GM04503 (cell line): ENCODE results near the gene NOG.

Experiments
- DNase-seq: peaks from one replicate; pipeline ENCODE4 v3.0.0-alpha.2; 2012; ENCODE audit warnings: low read depth

Gene NOG

GRCh38 chr17:56597495-56597990, 4.0 kb downstream of the NOG start:
- DNase-seq: no peak

DNA sequence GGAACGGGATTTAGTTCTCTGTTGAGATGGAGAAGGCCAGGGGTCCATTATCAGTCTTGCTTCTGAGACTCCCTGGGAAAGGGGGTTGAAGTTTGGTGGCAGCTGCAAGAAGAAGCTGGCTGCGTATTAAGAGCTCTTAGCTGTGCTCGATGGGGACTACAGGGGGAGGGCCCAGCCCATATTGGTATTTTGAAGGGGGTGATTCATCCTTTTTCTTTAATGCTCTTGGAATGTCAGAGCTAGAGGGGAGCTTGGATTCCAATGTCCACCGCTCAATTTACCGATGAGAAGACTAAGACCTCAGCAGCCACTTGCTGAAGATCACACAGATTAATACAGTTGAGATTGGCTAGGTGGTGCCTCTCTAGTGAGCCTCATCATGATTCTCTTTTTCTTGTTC, 5.0 kb downstream of the NOG start:
- no peak for DNase-seq

GRCh38 chr17:56599088-56599487, 5.6 kb downstream of the NOG start:
- DNase-seq: no peak

- no peak for DNase-seq
Measured at GRCh38 chr17:56599566-56599965, 6.1 kb downstream of the NOG start.

GRCh38 chr17:56600256-56600655, 6.8 kb downstream of the NOG start:
- DNase-seq: no peak

DNA sequence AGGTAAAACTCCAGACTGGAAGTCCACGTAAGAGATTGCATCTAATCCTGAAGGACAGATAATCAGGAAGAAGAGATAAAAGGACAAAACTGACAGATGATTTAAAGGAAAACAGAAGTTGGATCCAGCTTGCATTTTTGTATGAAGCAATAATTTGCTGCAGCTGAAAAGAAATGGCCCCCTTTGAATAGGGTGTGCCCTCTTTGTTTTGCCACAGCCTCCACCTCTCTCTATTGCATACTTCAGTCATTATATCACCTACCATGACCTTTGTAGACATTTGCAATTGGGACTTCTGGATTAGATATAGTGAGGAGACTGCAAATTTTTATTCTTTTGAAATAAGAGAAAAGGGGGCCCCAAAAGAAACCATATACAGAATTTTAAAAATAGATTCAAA, 8.1 kb downstream of the NOG start:
- DNase-seq: no peak

DNA sequence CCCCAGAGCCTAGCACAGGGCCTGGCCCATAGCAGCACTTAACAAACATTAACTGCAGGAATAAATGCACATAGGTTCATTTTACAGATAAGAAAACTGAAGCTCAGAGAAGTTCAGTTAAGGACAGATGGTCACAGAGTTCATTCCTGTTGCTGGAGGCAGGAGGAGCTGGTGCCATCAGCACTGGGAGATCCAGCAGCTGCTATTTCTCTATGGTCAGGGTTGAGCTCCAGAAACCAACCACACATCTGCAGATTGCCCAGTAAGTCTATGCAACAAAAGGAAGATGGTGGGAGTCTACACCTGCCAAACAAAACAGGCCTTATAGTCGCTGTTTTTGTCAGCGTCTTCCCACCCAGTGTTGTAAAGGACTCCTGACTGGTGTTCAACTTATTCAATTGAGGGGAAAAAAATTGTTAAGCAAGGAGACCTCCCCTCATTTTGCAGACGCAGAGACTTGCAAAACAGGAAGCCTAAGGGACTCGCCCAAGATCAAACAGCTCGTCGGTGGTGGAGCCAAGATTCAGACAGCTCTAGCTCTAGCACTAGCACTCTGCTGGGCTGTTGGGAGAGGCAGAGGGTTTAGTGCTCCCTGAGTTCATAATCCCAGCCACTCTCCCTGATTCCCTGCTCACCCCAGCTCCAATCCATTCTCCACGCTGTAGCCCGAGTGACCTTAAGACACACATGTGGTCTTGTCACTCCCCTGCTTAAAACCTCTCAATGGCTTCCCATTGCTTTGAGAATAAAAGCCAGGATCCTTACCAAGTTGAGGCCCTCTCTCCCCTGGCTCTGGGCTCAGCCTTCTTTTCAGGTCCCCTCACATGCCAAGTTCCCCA, 9.0 kb downstream of the NOG start:
- DNase-seq: no peak

DNA sequence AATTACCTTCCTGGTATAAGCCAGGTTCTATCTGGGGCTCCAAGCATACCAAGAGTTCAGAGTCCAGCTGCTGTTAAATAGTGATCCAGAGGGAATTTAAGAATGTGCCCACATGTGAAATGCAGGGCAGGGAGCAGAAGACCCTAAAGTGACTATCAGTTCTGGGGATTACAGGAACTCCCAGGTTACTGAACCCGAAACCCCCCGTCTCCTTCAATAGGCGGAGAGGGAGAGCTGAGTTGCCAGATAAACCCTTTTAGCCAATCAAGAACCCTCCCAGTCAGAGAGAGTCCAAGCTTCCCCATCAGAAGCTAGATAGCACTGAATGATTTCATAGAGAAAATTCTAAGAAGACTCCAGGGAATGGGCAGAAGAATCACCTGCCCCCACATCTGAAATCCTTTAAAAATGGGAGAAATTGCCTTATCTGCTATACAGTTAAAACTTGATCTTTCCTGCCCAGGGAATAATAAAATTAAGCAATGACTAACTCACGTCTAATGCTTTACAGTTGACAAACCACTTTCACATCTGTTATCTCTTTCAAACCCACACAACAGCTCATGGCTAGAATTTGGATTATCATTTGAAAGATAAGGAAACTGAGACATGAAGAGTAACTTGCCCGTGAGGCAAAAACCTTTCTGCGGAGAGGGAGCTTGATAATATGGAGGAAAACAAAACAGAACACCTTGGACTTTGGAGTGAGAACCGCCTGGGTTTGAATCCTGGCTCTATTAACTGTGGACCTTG, 10.2 kb downstream of the NOG start:
- no peak for DNase-seq

- no peak for DNase-seq
Measured at GRCh38 chr17:56604691-56605290, 11.3 kb downstream of the NOG start.

DNA sequence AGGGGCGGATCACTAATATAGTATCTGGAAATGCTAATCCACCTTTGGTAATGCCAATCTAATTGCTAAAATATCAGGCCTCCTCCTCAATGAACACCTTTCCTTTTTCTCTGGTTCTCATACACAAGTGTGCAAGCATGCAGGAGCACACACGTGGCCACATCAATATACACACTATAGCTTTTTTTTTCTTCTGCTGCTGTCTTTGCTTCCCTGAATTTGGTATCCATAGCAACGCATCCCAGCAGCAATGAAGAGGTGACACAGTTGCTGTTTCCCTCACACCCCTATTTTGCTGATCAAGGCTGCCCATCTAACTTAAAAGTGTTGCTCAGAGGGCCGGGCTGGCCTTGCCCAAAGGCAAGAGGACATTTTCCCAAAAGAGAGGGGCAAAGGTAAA, 15.4 kb downstream of the NOG start:
- no peak for DNase-seq

- no peak for DNase-seq
Measured at GRCh38 chr17:56610321-56610720, 16.8 kb downstream of the NOG start.

DNA sequence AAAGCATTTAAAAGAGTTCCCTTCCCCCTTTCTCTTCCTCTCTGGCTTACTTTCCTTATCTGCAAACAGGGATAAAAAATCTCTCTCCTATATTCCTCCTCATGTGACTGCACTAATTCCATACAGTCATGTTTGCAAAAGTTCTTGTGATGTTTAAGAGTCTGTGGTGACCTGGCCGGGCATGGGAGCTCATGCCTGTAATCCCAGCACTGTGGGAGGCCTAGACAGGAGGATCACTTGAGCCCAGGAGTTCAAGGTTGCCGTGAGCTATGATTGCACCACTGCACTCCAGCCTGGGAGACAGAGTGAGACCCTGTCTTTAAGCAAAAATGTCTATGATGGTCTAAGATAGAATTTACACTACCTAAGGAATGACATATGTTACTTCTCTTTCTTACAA, 19.6 kb downstream of the NOG start:
- DNase-seq: no peak

DNA sequence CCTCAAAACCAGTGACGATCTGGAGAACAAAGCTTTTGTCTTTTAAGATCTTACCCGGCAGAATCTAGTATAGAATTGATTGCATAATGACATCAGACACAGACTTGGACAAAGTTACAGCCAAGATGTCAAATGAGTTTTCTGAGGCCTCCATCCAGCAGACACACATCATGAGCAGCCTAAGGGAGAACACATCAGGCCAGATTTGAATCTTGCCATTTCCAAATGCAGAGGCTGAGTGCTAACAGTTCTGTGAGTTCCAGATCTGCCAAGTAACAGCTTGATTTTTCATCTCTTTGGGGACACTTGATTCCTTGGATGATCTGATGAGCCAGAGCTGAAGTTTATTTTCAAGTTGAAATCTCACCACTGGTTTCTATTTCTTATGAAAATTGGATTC, 21.0 kb downstream of the NOG start:
- DNase-seq: no peak

GRCh38 chr17:56616239-56616638, 22.7 kb downstream of the NOG start:
- DNase-seq: no peak

DNA sequence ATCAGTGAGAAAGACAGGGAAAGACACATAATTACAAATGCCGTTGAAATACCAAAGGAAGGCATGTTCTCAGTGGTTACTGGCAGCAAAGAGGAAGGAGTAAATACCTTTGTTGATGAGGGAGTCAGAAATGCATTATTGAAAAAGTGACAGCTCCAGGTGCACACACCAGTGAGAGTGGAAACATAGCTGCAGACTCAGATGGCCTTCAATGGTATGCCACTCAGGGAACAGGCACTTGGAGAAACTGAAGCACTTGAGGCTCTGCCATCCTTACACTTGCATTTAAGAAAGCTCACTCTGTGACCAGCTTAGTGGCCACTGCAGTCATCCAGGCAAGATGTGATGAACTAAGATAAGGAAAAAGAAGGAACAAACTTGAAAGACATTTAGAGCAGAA, 29.9 kb downstream of the NOG start:
- DNase-seq: no peak

GRCh38 chr17:56624309-56624708, 30.8 kb downstream of the NOG start:
- DNase-seq: no peak

GRCh38 chr17:56624912-56625311, 31.4 kb downstream of the NOG start:
- no peak for DNase-seq

GRCh38 chr17:56629531-56630075, 36.1 kb downstream of the NOG start:
- no peak for DNase-seq

- no peak for DNase-seq
Measured at GRCh38 chr17:56630202-56630601, 36.7 kb downstream of the NOG start.

DNA sequence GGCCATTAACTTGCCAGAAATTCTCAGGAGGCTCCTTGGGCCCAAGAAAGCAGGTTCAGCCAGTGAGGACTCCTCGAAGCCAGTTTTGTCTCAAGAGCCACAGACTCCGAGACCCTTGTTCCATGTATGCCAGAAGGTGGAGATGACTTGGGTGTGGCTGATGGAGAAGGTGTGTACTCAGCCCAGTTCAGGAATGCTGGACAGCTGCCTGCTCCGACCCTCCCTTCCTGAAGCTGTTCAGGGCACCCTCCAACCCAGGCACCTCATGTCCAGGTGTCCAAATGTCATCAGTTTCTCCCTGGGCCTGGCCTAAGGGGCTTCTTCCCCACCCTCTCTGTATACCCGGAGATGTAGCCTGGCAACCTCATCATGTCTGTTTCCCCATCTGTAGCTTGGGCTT, 40.2 kb downstream of the NOG start:
- no peak for DNase-seq

DNA sequence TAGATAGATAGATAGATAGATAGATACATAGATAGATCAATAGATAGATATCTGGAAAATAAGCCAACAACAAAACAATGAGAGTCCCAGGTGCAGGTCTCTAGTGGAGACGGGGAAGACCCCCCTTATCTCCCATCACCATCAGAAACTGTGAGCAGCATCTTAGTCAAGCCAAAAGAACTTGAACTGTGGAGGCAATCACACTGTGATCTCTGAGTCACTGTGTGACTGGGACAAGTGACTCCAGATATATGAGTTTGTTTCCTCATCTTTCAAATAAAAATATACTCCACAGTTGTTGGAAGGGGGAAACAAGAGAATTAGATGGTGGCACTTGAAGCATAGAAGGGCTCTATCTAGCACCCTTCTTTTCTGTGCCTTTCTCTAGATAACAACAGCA, 42.1 kb downstream of the NOG start:
- no peak for DNase-seq

DNA sequence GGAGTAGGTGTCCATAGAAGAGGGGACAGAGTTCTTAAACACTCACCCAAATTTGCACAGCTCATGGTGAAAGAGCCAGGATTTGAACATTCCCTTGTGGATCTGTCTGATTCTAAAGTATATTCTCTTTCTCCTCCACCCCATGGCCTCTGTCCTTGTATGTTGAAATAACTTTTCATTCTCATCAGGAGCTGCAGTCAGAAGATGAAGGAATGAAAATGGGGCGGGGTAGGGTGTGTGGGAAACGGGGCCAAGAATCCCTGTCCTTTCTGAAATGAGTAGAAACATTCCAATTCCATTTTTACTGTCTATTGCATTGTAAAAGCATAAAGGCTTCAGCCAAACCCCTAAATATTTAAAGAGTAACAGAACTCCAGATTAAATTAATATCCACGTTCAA, 42.8 kb downstream of the NOG start:
- DNase-seq: peak; percentile 20

DNA sequence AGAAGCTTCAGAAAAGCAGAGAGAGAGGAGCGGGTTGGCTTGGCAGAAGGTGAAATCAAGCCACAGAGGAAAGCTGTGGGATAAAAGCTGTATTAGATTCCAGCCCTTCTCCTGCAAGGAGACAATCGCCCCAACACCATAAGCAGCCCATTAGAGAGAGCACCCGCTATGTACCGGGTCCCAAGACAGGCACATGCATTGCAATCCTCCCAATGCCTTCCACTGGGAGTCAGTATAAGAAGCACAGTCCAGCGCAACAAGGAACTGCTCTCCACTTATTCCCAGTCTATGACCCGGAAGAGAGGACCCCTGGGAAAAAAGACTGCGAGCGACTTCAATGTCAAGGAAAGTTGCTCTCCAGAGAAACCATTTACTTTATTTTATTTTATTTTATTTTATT, 43.8 kb downstream of the NOG start:
- DNase-seq: no peak
